ENCODE measurements around the gene AURKB. TPM values are rescaled to one million over a fixed set of nuclear protein-coding genes. Genes with fewer than 3 reads are reported as not detected.

The AURKB gene
- total and polyA plus RNA-seq, 2 of the 13 experiments (the other 11 are each of a cell fraction or from before 2014, with no cell fraction given) = 29.5 to 75.3 TPM

GRCh38 chr17:8248751-8249607, 38.6 kb upstream of the AURKB start, which contains the start of gene PFAS (continued):
- peak; percentile 83 for TF ChIP-seq MYPOP (CRISPR knock-in tag; IDR thresholded peaks at IDR 0.05)
- TF ChIP-seq CENPT (CRISPR knock-in tag; IDR thresholded peaks at IDR 0.05; ENCODE audit: low read depth) = 0 out of 2 replicates have a peak, but pooled peaks have one; percentile 38
- TF ChIP-seq ZNF800 (CRISPR knock-in tag; IDR thresholded peaks at IDR 0.05) = no peak
- no peak for TF ChIP-seq LCORL (IDR thresholded peaks at IDR 0.05)
- TF ChIP-seq LCORL (CRISPR knock-in tag; IDR thresholded peaks at IDR 0.05) = 0 out of 2 replicates have a peak, but pooled peaks have one; percentile 11
- TF ChIP-seq NFYB (CRISPR knock-in tag; IDR thresholded peaks at IDR 0.05) = no peak
- no peak for TF ChIP-seq ZNF101 (CRISPR knock-in tag; IDR thresholded peaks at IDR 0.05; ENCODE audit: borderline replicate concordance, low read depth)
- no peak for TF ChIP-seq NR2C2 (CRISPR knock-in tag; IDR thresholded peaks at IDR 0.05; ENCODE audit: borderline replicate concordance)
- no peak for TF ChIP-seq ZNF3 (CRISPR knock-in tag; IDR thresholded peaks at IDR 0.05)
- TF ChIP-seq ZKSCAN1 (IDR thresholded peaks at IDR 0.05; ENCODE audit: low read length) = no peak
- TF ChIP-seq, protein P1, sequence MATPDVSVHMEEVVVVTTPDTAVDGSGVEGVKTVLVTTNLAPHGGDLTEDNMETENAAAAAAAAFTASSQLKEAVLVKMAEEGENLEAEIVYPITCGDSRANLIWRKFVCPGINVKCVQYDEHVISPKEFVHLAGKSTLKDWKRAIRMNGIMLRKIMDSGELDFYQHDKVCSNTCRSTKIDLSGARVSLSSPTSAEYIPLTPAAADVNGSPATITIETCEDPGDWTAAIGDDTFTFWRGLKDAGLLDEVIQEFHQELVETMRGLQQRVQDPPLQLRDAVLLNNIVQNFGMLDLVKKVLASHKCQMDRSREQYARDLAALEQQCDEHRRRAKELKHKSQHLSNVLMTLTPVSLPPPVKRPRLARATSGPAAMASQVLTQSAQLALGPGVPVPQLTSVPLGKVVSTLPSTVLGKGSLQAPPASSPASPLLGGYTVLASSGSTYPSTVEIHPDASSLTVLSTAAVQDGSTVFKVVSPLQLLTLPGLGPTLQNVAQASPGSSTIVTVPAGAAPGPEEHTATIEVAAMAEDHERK (CRISPR knock-in tag; IDR thresholded peaks at IDR 0.05; ENCODE audit: low read depth) = no peak
- no peak for TF ChIP-seq SAFB2 (CRISPR knock-in tag; IDR thresholded peaks at IDR 0.05; ENCODE audit: borderline replicate concordance, low read depth)
- TF ChIP-seq ATAD3A (CRISPR knock-in tag; IDR thresholded peaks at IDR 0.05) = no peak
- no peak for TF ChIP-seq KLF6 (CRISPR knock-in tag; IDR thresholded peaks at IDR 0.05)
- TF ChIP-seq RXRB (CRISPR knock-in tag; IDR thresholded peaks at IDR 0.05; ENCODE audit: borderline replicate concordance) = peak; percentile 35; the same call in 1 of the 2 replicates
- TF ChIP-seq, protein P2, sequence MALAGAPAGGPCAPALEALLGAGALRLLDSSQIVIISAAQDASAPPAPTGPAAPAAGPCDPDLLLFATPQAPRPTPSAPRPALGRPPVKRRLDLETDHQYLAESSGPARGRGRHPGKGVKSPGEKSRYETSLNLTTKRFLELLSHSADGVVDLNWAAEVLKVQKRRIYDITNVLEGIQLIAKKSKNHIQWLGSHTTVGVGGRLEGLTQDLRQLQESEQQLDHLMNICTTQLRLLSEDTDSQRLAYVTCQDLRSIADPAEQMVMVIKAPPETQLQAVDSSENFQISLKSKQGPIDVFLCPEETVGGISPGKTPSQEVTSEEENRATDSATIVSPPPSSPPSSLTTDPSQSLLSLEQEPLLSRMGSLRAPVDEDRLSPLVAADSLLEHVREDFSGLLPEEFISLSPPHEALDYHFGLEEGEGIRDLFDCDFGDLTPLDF (CRISPR knock-in tag; IDR thresholded peaks at IDR 0.05) = no peak; the same call in 1 of the 2 replicates
- TF ChIP-seq E2F2 (CRISPR knock-in tag; IDR thresholded peaks at IDR 0.05; ENCODE audit: borderline replicate concordance) = no peak; the same call in 1 of the 2 replicates

Data from HepG2 (cell line).